CD14-positive monocyte (primary cell): ENCODE data around the gene ZNF608. TPM values are rescaled to one million over a fixed set of nuclear protein-coding genes. Genes with fewer than 3 reads are reported as not detected.

Experiments used
- DNase-seq, 3 donors: peaks; one replicate each; pipeline ENCODE4 v3.0.0-alpha.2; 2011 to 2022
- H2AFZ ChIP-seq: 2 replicates; pipeline ENCODE4 v1.6.0; 2012; ENCODE audit warnings: mild to moderate bottlenecking, low read depth, low read length, inconsistent platforms; ENCODE audit not compliant: insufficient read depth, poor library complexity, severe bottlenecking
- H3K27ac ChIP-seq, 2 donors: 1 replicate in 1 of 2; 2 replicates in 1 of 2; pipeline ENCODE4 v1.5.1; 2012 to 2013; ENCODE audit warnings: low read length in 2 of 2, control low read depth in 1 of 2, inconsistent platforms in 1 of 2, low read depth in 1 of 2, mild to moderate bottlenecking in 1 of 2
- H3K27me3 ChIP-seq, 2 donors: one replicate each; pipeline versions ENCODE4 v1.6.0 to v1.6.1; 2011 to 2013; ENCODE audit warnings: low read length in 2 of 2; ENCODE audit not compliant: control insufficient read depth in 2 of 2, insufficient read depth in 2 of 2
- H3K36me3 ChIP-seq, 2 donors: replicated peaks in 1 of 2; 1 replicate in 1 of 2; 2 replicates in 1 of 2; pipeline versions ENCODE4 v1.5.1 to v1.6.1; 2012 to 2013; ENCODE audit warnings: low read length in 2 of 2, control low read depth in 1 of 2, inconsistent platforms in 1 of 2, mild to moderate bottlenecking in 1 of 2; ENCODE audit not compliant: insufficient read depth in 2 of 2, control insufficient read depth in 1 of 2
- H3K4me1 ChIP-seq, 2 donors: 1 replicate in 1 of 2; 2 replicates in 1 of 2; pipeline versions ENCODE4 v1.5.1 to v1.6.1; 2012 to 2013; ENCODE audit warnings: low read length in 2 of 2, control low read depth in 1 of 2, inconsistent platforms in 1 of 2, mild to moderate bottlenecking in 1 of 2, moderate library complexity in 1 of 2; ENCODE audit not compliant: insufficient read depth in 2 of 2, control insufficient read depth in 1 of 2
- H3K4me2 ChIP-seq: replicated peaks from 2 replicates; pipeline ENCODE3; 2012; ENCODE audit warnings: low read length, moderate library complexity, mild to moderate bottlenecking; ENCODE audit not compliant: poor library complexity, severe bottlenecking; ENCODE audit errors: extremely low read depth
- H3K4me3 ChIP-seq, 3 experiments: fragments of 200-600 bp in 1 of 3; sonication (generic) in 1 of 3; replicated peaks in 1 of 3; 1 replicate in 2 of 3; 2 replicates in 1 of 3; pipeline ENCODE4 v1.5.1; 2011 to 2013; ENCODE audit warnings: low read length in 3 of 3, mild to moderate bottlenecking in 3 of 3, control low read depth in 2 of 3, low read depth in 2 of 3, inconsistent platforms in 1 of 3, moderate library complexity in 1 of 3
- H3K79me2 ChIP-seq: 2 replicates; pipeline ENCODE4 v1.6.0; 2012; ENCODE audit warnings: mild to moderate bottlenecking, control low read depth, inconsistent platforms, low read length, moderate library complexity; ENCODE audit not compliant: insufficient read depth
- H3K9ac ChIP-seq: 2 replicates; pipeline ENCODE4 v1.6.0; 2017; ENCODE audit warnings: low read length, mild to moderate bottlenecking; ENCODE audit not compliant: insufficient read depth, poor library complexity, severe bottlenecking
- H3K9me3 ChIP-seq, 2 donors: replicated peaks in 1 of 2; 1 replicate in 1 of 2; 2 replicates in 1 of 2; pipeline versions ENCODE4 v1.5.1 to v1.6.1; 2012 to 2013; ENCODE audit warnings: low read length in 2 of 2, control low read depth in 1 of 2; ENCODE audit not compliant: control insufficient read depth in 1 of 2, insufficient read depth in 1 of 2
- H4K20me1 ChIP-seq: 2 replicates; pipeline ENCODE4 v1.6.0; 2012; ENCODE audit warnings: mild to moderate bottlenecking, low read length, control low read depth, moderate library complexity; ENCODE audit not compliant: insufficient read depth
- H3K27ac Mint-ChIP-seq, 7 donors: one replicate each; pipeline ENCODE4 v1.8.0; 2020; ENCODE audit warnings: mild to moderate bottlenecking in 7 of 7, mixed read lengths in 7 of 7, moderate library complexity in 6 of 7, inconsistent platforms in 2 of 7
- H3K27me3 Mint-ChIP-seq, 3 donors: one replicate each; pipeline ENCODE4 v1.8.0; 2021 to 2022; ENCODE audit warnings: low read depth in 3 of 3, mild to moderate bottlenecking in 3 of 3, mixed read lengths in 3 of 3, moderate library complexity in 3 of 3, inconsistent platforms in 1 of 3
- H3K36me3 Mint-ChIP-seq, 2 donors: one replicate each; pipeline ENCODE4 v1.8.0; 2020; ENCODE audit warnings: mixed read lengths in 2 of 2, inconsistent platforms in 1 of 2, mild to moderate bottlenecking in 1 of 2
- H3K4me1 Mint-ChIP-seq: one replicate; pipeline ENCODE4 v1.8.0; 2020; ENCODE audit warnings: mild to moderate bottlenecking, mixed read lengths
- H3K4me3 Mint-ChIP-seq, 2 donors: one replicate each; pipeline ENCODE4 v1.8.0; 2020; ENCODE audit warnings: mild to moderate bottlenecking in 2 of 2, mixed read lengths in 2 of 2, moderate library complexity in 1 of 2
- H3K9me3 Mint-ChIP-seq, 7 donors: one replicate each; pipeline ENCODE4 v1.8.0; 2020 to 2022; ENCODE audit warnings: mixed read lengths in 7 of 7, mild to moderate bottlenecking in 6 of 7, moderate library complexity in 6 of 7, inconsistent platforms in 2 of 7
- WGBS: methylation state at CpG from one replicate; pipeline ENCODE4 v1.1.5; 2013; ENCODE audit warnings: missing lambda C conversion rate; ENCODE audit not compliant: insufficient coverage; 5-methylcytosine and 5-hydroxymethylcytosine counted together
- intact Hi-C, 2 donors: fragments of 100-400 bp; cut with micrococcal nuclease; formaldehyde crosslinking; loops; one replicate each; pipeline versions ENCODE4 v1.15.0 to v1.15.1; 2023
- polyA plus RNA-seq, 3 donors: library from polyadenylated mRNA; depleted of rRNA in 1 of 3; unstranded in 2 of 3; stranded (reverse) in 1 of 3; fragments of 300-500 nt in 2 of 3; fragments of >200 nt in 1 of 3; fragmentation: Illumina TruSeq in 2 of 3; gene quantifications; 1 replicate in 2 of 3; 2 replicates in 1 of 3; pipeline ENCODE4 v1.2.3, GENCODE V29; 2012 to 2021
- TF ChIP-seq, protein P1 (sequence below): fragments of 200-600 bp; IDR thresholded peaks from one replicate; pipeline ENCODE4 v1.8.0; 2022; ENCODE audit warnings: antibody characterized with exemption, mild to moderate bottlenecking

The ZNF608 gene
- polyA plus RNA-seq, 3 donors, result 0.05 TPM; not detected in 2

DNA sequence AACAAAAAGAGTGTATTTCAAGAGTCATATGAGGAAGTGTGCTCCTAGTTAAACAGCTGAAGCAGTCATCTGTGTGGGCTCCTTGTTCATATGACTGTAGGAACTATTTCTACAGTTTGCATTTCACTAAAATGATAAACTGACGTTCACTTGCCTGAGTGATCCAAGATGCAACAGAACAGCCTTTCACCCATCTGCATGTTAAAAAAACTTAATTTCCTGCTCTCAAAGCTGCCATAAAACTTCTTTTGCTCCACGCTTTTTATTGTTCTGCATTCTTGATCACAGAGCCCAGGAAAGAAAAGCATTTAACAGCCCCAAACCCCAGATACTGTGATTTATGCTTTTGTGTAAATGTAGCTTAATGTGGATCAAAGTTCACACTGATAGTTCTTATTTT lies 43.9 kb downstream of the ZNF608 start:
- no peaks in the 10 kb centered on the region for H3K27me3 ChIP-seq
- no peaks in the 10 kb centered on the region for H3K4me1 ChIP-seq
- WGBS, result 13% methylated on average over 1 of the region's 2 CpGs
- H3K79me2 ChIP-seq, result no peaks in the 10 kb centered on the region
- no peak for DNase-seq
- Mint-ChIP-seq H3K27ac (no peak overlapping the region), H3K36me3 (no peaks in the 10 kb centered on the region), H3K4me1 (peaks cover 3% of the 10 kb centered on the region), H3K4me3 (no peak overlapping the region), H3K27me3 (no peaks in the 10 kb centered on the region), H3K9me3 (peaks cover 0 to 2% (median 0%) of the 10 kb centered on the region in 7 donors)
- H3K27ac ChIP-seq, result no peak overlapping the region
- intact Hi-C loops, result no loop called here
- H2AFZ ChIP-seq, result no peak overlapping the region
- H3K9me3 ChIP-seq, result no peaks in the 10 kb centered on the region
- no peak overlapping the region for H3K9ac ChIP-seq
- H3K4me2 ChIP-seq, result no peak overlapping the region
- H4K20me1 ChIP-seq, result no peaks in the 10 kb centered on the region
- no peaks in the 10 kb centered on the region for H3K36me3 ChIP-seq
- TF ChIP-seq, protein P1, sequence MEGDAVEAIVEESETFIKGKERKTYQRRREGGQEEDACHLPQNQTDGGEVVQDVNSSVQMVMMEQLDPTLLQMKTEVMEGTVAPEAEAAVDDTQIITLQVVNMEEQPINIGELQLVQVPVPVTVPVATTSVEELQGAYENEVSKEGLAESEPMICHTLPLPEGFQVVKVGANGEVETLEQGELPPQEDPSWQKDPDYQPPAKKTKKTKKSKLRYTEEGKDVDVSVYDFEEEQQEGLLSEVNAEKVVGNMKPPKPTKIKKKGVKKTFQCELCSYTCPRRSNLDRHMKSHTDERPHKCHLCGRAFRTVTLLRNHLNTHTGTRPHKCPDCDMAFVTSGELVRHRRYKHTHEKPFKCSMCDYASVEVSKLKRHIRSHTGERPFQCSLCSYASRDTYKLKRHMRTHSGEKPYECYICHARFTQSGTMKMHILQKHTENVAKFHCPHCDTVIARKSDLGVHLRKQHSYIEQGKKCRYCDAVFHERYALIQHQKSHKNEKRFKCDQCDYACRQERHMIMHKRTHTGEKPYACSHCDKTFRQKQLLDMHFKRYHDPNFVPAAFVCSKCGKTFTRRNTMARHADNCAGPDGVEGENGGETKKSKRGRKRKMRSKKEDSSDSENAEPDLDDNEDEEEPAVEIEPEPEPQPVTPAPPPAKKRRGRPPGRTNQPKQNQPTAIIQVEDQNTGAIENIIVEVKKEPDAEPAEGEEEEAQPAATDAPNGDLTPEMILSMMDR, result no peak
- no peak overlapping the region for H3K4me3 ChIP-seq

DNA sequence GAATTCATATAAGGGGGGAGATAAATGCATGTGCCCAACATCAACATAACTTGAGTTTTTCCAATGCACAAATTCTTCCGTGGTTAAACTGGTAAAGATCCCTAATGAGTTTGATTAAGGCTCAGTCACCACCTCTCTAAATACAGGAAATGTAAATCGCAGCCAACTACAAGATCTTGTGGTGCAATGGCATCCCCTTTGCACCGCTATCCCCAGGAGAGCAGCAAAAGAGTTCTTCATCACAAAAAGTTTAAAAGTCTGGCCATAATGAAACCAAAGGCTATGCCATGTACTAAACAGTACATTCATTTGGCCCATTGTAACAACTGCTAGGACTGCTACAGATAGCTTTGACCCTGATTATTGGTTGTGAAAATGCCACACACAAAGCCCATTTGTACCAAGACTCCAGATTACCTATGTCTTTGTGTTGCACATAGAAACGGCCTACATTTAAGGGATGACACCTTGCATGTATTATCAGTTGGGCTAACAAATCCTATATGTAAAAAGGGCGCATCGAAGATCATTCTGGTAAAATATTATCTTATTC lies 44.5 kb downstream of the ZNF608 start:
- Histone ChIP-seq H3K36me3 (no peaks in the 10 kb centered on the region), H2AFZ (no peak overlapping the region), H4K20me1 (no peaks in the 10 kb centered on the region), H3K27me3 (no peaks in the 10 kb centered on the region), H3K9ac (no peak overlapping the region), H3K4me3 (no peak overlapping the region), H3K4me1 (no peaks in the 10 kb centered on the region), H3K9me3 (no peaks in the 10 kb centered on the region), H3K4me2 (no peak overlapping the region), H3K79me2 (no peaks in the 10 kb centered on the region), H3K27ac (no peak overlapping the region)
- no peak for DNase-seq
- no peaks in the 10 kb centered on the region for H3K36me3 Mint-ChIP-seq
- H3K4me1 Mint-ChIP-seq, result peaks cover 3% of the 10 kb centered on the region
- H3K27ac Mint-ChIP-seq, result no peak overlapping the region
- 100% methylated on average over 1 of the region's 6 CpGs for WGBS
- H3K27me3 Mint-ChIP-seq, result no peaks in the 10 kb centered on the region
- intact Hi-C loops, result no loop called here
- peaks cover 0 to 2% (median 0%) of the 10 kb centered on the region in 7 donors for H3K9me3 Mint-ChIP-seq
- TF ChIP-seq, protein P1, result no peak
- no peak overlapping the region for H3K4me3 Mint-ChIP-seq
